ENCODE measurements around the gene ETV3.
A peak's percentile ranks its signal among the peaks of the same experiment; 100 is the strongest.
"Not testable (repeated sequence)": the region's sequence is repeated elsewhere in the genome, so short reads cannot be mapped to it uniquely, and the experiment has no call there.

Gene ETV3

GRCh38 chr1:157138220-157139051, at the start of gene ETV3:
ETV3 (minus strand) TSS chr1:157138395; CDS start chr1:157136352, 2,043 bp downstream.
- peak; percentile 76 to 85 for DNase-seq

GRCh38 chr1:157186281-157186992, 48.2 kb upstream of the ETV3 start:
- DNase-seq, result no peak

- DNase-seq, result no peak
These were observed 45.7 kb upstream of the ETV3 start for GRCh38 chr1:157183870-157184269.

GRCh38 chr1:157182371-157182770, 44.2 kb upstream of the ETV3 start:
- not testable (repeated sequence) for DNase-seq

GRCh38 chr1:157181790-157182189, 43.6 kb upstream of the ETV3 start:
- no peak for DNase-seq

- DNase-seq, result no peak
These were observed 43.1 kb upstream of the ETV3 start for GRCh38 chr1:157181258-157181657.

GRCh38 chr1:157178490-157178889, 40.3 kb upstream of the ETV3 start:
- no peak for DNase-seq

- DNase-seq, result no peak
These were observed 39.7 kb upstream of the ETV3 start for GRCh38 chr1:157177733-157178394.

GRCh38 chr1:157176591-157177121, 38.5 kb upstream of the ETV3 start:
- no peak for DNase-seq

- DNase-seq, result no peak
These were observed 37.8 kb upstream of the ETV3 start for GRCh38 chr1:157176016-157176415.

GRCh38 chr1:157173900-157174410, 35.8 kb upstream of the ETV3 start:
- DNase-seq, result no peak

- not testable (repeated sequence) for DNase-seq
These were observed 35.0 kb upstream of the ETV3 start for GRCh38 chr1:157173241-157173640.

GRCh38 chr1:157172591-157172990, 34.4 kb upstream of the ETV3 start:
- DNase-seq, result not testable (repeated sequence)

- DNase-seq, result not testable (repeated sequence)
These were observed 33.8 kb upstream of the ETV3 start for GRCh38 chr1:157171903-157172503.

- peak in 1 of 2 experiments; percentile 41 for DNase-seq
These were observed 32.7 kb upstream of the ETV3 start for GRCh38 chr1:157170677-157171515.

- DNase-seq, result no peak
These were observed 29.8 kb upstream of the ETV3 start for GRCh38 chr1:157168015-157168414.

GRCh38 chr1:157167437-157167836, 29.2 kb upstream of the ETV3 start:
- no peak for DNase-seq

- no peak for DNase-seq
These were observed 28.4 kb upstream of the ETV3 start for GRCh38 chr1:157166590-157166989.

GRCh38 chr1:157163273-157164127, 25.3 kb upstream of the ETV3 start:
- DNase-seq, result peak; percentile 56 to 70

- DNase-seq, result no peak
These were observed 24.1 kb upstream of the ETV3 start for GRCh38 chr1:157162345-157162744.

- no peak for DNase-seq
These were observed 23.7 kb upstream of the ETV3 start for GRCh38 chr1:157161901-157162300.
